ENCODE data around the gene MYMK. TPM values are rescaled to one million over a fixed set of nuclear protein-coding genes. Genes with fewer than 3 reads are reported as not detected.

The MYMK gene
- total and polyA plus RNA-seq, 2 of the 8 experiments (the other 6 are each of a cell fraction or from before 2014, with no cell fraction given) = not detected

DNA sequence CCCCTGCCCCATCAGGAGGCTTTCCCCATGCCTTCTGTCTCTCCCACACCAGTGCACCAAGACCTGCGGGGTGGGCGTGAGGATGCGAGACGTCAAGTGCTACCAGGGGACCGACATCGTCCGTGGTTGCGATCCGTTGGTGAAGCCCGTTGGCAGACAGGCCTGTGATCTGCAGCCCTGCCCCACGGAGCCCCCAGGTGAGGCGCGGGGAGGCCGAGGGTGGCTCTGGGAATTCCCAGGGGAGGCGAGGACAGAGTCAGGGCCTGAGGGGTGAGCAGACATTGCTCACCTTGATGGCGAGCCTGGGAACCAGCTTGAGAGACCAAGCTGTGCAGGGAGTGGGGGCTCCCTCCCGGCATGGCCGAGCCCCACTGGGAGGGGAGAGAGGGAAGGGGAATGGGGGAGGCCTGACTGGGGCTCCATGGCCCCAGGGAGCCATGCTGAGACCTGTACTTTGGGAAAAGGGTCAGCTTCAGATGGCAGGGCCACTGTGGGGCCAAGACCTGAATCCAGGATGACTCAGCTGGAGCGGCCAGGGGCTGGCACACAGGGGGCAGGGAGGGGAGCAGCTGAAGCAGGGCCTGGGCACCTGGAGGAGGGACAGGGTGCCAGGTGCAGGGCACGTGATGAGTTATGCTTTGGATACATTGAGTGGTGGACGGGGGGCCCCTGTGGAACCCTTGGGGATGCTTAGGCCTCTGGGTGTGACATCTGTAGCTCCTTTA is 49.2 kb upstream of the MYMK start (continued):
- TF ChIP-seq, protein P1, sequence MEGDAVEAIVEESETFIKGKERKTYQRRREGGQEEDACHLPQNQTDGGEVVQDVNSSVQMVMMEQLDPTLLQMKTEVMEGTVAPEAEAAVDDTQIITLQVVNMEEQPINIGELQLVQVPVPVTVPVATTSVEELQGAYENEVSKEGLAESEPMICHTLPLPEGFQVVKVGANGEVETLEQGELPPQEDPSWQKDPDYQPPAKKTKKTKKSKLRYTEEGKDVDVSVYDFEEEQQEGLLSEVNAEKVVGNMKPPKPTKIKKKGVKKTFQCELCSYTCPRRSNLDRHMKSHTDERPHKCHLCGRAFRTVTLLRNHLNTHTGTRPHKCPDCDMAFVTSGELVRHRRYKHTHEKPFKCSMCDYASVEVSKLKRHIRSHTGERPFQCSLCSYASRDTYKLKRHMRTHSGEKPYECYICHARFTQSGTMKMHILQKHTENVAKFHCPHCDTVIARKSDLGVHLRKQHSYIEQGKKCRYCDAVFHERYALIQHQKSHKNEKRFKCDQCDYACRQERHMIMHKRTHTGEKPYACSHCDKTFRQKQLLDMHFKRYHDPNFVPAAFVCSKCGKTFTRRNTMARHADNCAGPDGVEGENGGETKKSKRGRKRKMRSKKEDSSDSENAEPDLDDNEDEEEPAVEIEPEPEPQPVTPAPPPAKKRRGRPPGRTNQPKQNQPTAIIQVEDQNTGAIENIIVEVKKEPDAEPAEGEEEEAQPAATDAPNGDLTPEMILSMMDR (IDR thresholded peaks at IDR 0.05; ENCODE audit: control extremely low read depth in 1 of 3, insufficient read depth in 1 of 3, low read depth in 1 of 3, low read length in 3 of 3) = no peak
- TF ChIP-seq EP300 (IDR thresholded peaks at IDR 0.05; ENCODE audit: borderline replicate concordance in 1 of 2, low read depth in 2 of 2, low read length in 2 of 2) = no peak
- no peak for TF ChIP-seq CEBPB (IDR thresholded peaks at IDR 0.05; ENCODE audit: low read depth, low read length)
- no peak for TF ChIP-seq CREB1 (IDR thresholded peaks at IDR 0.05)
